Fibroblast of lung (primary cell): ENCODE results near the gene ACTR2. TPM values are rescaled to one million over a fixed set of nuclear protein-coding genes. Genes with fewer than 3 reads are reported as not detected.

ENCODE experiments used
- DNase-seq, 2 donors: peaks; one replicate each; pipeline versions ENCODE4 v3.0.0 to v3.0.0-alpha.2; 2010; ENCODE audit warnings: low read depth in 2 of 2
- H2AFZ ChIP-seq: 2 replicates; pipeline ENCODE4 v1.5.1; 2012; ENCODE audit warnings: low read length, control low read depth, inconsistent platforms
- H3K27ac ChIP-seq: 2 replicates; pipeline ENCODE4 v1.5.1; 2011; ENCODE audit warnings: low read length, control low read depth; ENCODE audit not compliant: insufficient read depth
- H3K27me3 ChIP-seq: 2 replicates; pipeline ENCODE4 v1.5.1; 2011; ENCODE audit warnings: mild to moderate bottlenecking, low read length; ENCODE audit not compliant: control insufficient read depth, insufficient read depth
- H3K36me3 ChIP-seq: 2 replicates; pipeline ENCODE4 v1.5.1; 2011; ENCODE audit warnings: low read length; ENCODE audit not compliant: control insufficient read depth, insufficient read depth
- H3K4me1 ChIP-seq: 2 replicates; pipeline ENCODE4 v1.5.1; 2011; ENCODE audit warnings: low read length; ENCODE audit not compliant: control insufficient read depth, insufficient read depth; ENCODE audit errors: extremely low read depth
- H3K4me2 ChIP-seq: 2 replicates; pipeline ENCODE4 v1.5.1; 2011; ENCODE audit warnings: low read length, control low read depth; ENCODE audit not compliant: insufficient read depth; ENCODE audit errors: extremely low read depth
- H3K4me3 ChIP-seq, 4 experiments: fragments of 200-600 bp in 1 of 4; sonication (generic) in 1 of 4; replicated peaks in 1 of 4; 2 replicates each; pipeline ENCODE4 v1.5.1; 2011 to 2016; ENCODE audit warnings: low read length in 4 of 4, low read depth in 3 of 4, mild to moderate bottlenecking in 3 of 4, control low read depth in 2 of 4, inconsistent platforms in 1 of 4, mixed read lengths in 1 of 4; ENCODE audit not compliant: insufficient read depth in 1 of 4; ENCODE audit errors: control extremely low read depth in 1 of 4
- H3K79me2 ChIP-seq: 2 replicates; pipeline ENCODE4 v1.5.1; 2012; ENCODE audit warnings: mild to moderate bottlenecking, low read length, inconsistent platforms; ENCODE audit not compliant: control insufficient read depth, insufficient read depth
- H3K9ac ChIP-seq: 2 replicates; pipeline ENCODE4 v1.5.1; 2011; ENCODE audit warnings: mild to moderate bottlenecking, low read length, control low read depth; ENCODE audit not compliant: insufficient read depth
- H3K9me3 ChIP-seq: 2 replicates; pipeline ENCODE4 v1.5.1; 2012; ENCODE audit warnings: low read depth, low read length; ENCODE audit not compliant: control insufficient read depth, insufficient read depth
- H4K20me1 ChIP-seq: 2 replicates; pipeline ENCODE4 v1.5.1; 2011; ENCODE audit warnings: low read length; ENCODE audit not compliant: control insufficient read depth, insufficient read depth; ENCODE audit errors: extremely low read depth
- EZH2 ChIP-seq: IDR thresholded peaks from 2 replicates; pipeline ENCODE4 v1.5.1; 2012; ENCODE audit warnings: low read length, control low read depth, mild to moderate bottlenecking; ENCODE audit errors: missing control alignments
- polyA plus RNA-seq, 2 donors: library from polyadenylated mRNA; depleted of rRNA in 1 of 2; stranded (reverse) in 1 of 2; unstranded in 1 of 2; fragments of >200 nt; gene quantifications; 2 replicates each; pipeline ENCODE4 v1.2.1, GENCODE V29; 2011 to 2012; ENCODE audit warnings: missing spikeins in 1 of 2
- total RNA-seq: library from RNA; depleted of rRNA; stranded (reverse); fragments of >200 nt; gene quantifications from 2 replicates; pipeline ENCODE4 v1.2.1, GENCODE V29; 2014
- TF ChIP-seq, protein P1 (sequence below), 2 donors: IDR thresholded peaks in 1 of 2; conservative IDR thresholded peaks in 1 of 2; 1 replicate in 1 of 2; 2 replicates in 1 of 2; pipeline ENCODE4 v1.5.1; 2011 to 2012; ENCODE audit warnings: low read length in 2 of 2, control low read depth in 1 of 2, inconsistent platforms in 1 of 2, low read depth in 1 of 2, mild to moderate bottlenecking in 1 of 2

ACTR2 gene
- total and polyA plus RNA-seq, 2 donors (not counting 1 experiment from before 2014, with no cell fraction given): 90.2 to 192 TPM

DNA sequence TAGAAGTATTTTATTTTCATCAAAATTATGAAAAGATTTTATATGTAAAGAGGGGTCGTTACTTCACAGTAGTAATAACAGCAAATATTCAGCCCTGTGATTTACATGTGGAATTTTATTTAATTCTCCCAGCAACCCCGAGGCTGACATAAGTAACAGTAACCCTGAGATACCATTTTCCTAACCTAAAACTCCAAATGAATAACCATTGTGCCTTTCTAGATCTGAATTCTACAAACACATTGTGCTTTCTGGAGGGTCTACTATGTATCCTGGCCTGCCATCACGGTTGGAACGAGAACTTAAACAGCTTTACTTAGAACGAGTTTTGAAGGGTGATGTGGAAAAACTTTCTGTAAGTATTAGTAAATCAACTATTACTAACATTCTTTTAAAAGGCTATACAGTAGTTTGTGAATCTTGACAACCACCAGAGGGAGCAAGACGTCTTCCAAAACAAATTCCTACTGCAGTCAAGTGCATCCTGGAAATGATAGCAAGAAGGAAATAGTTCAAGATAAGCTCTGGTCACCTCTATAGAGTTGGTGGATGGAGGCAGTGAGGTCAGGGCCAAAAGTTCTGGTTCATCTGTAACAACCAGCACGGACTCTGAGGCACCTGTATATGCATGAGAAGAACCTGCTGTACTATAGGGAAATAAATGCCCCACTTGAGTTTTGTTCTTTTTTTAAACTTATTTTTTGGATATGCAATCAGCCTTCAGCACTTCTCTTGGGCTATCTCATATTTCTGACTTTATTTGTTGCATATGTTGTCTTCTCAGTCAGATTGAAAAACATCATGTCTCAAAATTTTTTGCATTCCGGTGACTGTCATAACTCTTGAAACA lies 37.4 kb downstream of the ACTR2 start:
- no peak overlapping the region for H3K4me3 ChIP-seq
- H2AFZ ChIP-seq: no peak overlapping the region
- DNase-seq: peak; percentile 81 to 93
- no peaks in the 10 kb centered on the region for H3K4me1 ChIP-seq
- no peaks in the 10 kb centered on the region for H3K27me3 ChIP-seq
- no peak overlapping the region for H3K4me2 ChIP-seq
- H4K20me1 ChIP-seq: peaks cover 2% of the 10 kb centered on the region
- H3K9me3 ChIP-seq: no peaks in the 10 kb centered on the region
- no peak for TF ChIP-seq EZH2
- TF ChIP-seq, protein P1, sequence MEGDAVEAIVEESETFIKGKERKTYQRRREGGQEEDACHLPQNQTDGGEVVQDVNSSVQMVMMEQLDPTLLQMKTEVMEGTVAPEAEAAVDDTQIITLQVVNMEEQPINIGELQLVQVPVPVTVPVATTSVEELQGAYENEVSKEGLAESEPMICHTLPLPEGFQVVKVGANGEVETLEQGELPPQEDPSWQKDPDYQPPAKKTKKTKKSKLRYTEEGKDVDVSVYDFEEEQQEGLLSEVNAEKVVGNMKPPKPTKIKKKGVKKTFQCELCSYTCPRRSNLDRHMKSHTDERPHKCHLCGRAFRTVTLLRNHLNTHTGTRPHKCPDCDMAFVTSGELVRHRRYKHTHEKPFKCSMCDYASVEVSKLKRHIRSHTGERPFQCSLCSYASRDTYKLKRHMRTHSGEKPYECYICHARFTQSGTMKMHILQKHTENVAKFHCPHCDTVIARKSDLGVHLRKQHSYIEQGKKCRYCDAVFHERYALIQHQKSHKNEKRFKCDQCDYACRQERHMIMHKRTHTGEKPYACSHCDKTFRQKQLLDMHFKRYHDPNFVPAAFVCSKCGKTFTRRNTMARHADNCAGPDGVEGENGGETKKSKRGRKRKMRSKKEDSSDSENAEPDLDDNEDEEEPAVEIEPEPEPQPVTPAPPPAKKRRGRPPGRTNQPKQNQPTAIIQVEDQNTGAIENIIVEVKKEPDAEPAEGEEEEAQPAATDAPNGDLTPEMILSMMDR (conservative IDR thresholded peaks at IDR 0.05 in 1 of 2, IDR thresholded peaks at IDR 0.05 in 1 of 2; ENCODE audit: low read depth in 1 of 2, low read length in 2 of 2): peak; percentile 61
- H3K79me2 ChIP-seq: no peaks in the 10 kb centered on the region
- H3K27ac ChIP-seq: no peak overlapping the region
- H3K9ac ChIP-seq: no peak overlapping the region
- no peaks in the 10 kb centered on the region for H3K36me3 ChIP-seq

DNA sequence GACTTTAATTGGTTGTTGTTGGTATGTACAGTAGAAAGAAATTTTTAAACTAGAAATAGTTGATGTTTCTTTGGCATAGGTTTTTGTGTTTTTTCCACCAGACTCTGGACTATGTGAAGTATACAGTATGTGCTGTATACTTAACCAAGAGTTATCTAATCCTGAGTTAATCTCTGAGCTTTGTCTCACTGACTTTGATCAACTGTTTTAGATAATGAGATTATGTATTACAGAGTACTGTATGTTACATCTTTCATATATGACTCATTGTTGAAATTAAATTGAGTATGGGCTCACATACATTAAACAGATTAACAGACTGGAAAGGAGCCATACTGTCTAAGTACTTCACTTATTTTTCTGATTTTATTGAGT lies 38.0 kb downstream of the ACTR2 start:
- Histone ChIP-seq H3K4me2 (no peak overlapping the region), H3K4me3 (no peak overlapping the region), H3K79me2 (no peaks in the 10 kb centered on the region), H3K4me1 (no peaks in the 10 kb centered on the region), H3K27ac (no peak overlapping the region), H3K9me3 (no peaks in the 10 kb centered on the region), H3K9ac (no peak overlapping the region), H3K27me3 (no peaks in the 10 kb centered on the region), H2AFZ (no peak overlapping the region), H4K20me1 (peaks cover 2% of the 10 kb centered on the region), H3K36me3 (no peaks in the 10 kb centered on the region)
- no peak for DNase-seq
- TF ChIP-seq, protein P1 (conservative IDR thresholded peaks at IDR 0.05 in 1 of 2, IDR thresholded peaks at IDR 0.05 in 1 of 2; ENCODE audit: low read depth in 1 of 2, low read length in 2 of 2): no peak
- no peak for TF ChIP-seq EZH2

- no peaks in the 10 kb centered on the region for H3K4me1 ChIP-seq
- H3K9me3 ChIP-seq: no peaks in the 10 kb centered on the region
- peaks cover 2% of the 10 kb centered on the region for H4K20me1 ChIP-seq
- no peak for DNase-seq
- H3K9ac ChIP-seq: no peak overlapping the region
- H3K79me2 ChIP-seq: no peaks in the 10 kb centered on the region
- H3K27ac ChIP-seq: no peak overlapping the region
- H3K27me3 ChIP-seq: no peaks in the 10 kb centered on the region
- H2AFZ ChIP-seq: no peak overlapping the region
- no peaks in the 10 kb centered on the region for H3K36me3 ChIP-seq
- no peak overlapping the region for H3K4me3 ChIP-seq
- no peak overlapping the region for H3K4me2 ChIP-seq
- no peak for TF ChIP-seq EZH2
- TF ChIP-seq, protein P1 (conservative IDR thresholded peaks at IDR 0.05 in 1 of 2, IDR thresholded peaks at IDR 0.05 in 1 of 2; ENCODE audit: low read depth in 1 of 2, low read length in 2 of 2): no peak
These were observed 39.4 kb downstream of the ACTR2 start for GRCh38 chr2:65267008-65267407.
